IMR-90 (cell line): ENCODE results near the gene CDKN2C. TPM values are rescaled to one million over a fixed set of nuclear protein-coding genes. Genes with fewer than 3 reads are reported as not detected.
A peak's percentile ranks its signal among the peaks of the same experiment; 100 is the strongest.

Experiments
- ATAC-seq: fragments of 200-7000 bp; cut with Tn5 transposase; 2 replicates; pipeline ENCODE4 v1.9.1; 2020; ENCODE audit warnings: low read depth, mild to moderate bottlenecking, moderate library complexity
- BruUV-seq: library from RNA; stranded (reverse); fragments of 400-500 nt; replicated peaks from 2 replicates; lab custom pipeline; 2021; lab: Mats Ljungman, UMichigan
- CTCF ChIA-PET: fragments of 300-600 bp; formaldehyde crosslinking; extraction: SDS; loops from one replicate; lab custom pipeline; 2021; ENCODE audit warnings: antibody characterized with exemption; lab: Yijun Ruan, JAX
- POLR2A ChIA-PET: fragments of 300-600 bp; sonication (Branson Sonifier 250); formaldehyde crosslinking; loops from one replicate; lab custom pipeline; 2022; ENCODE audit warnings: antibody characterized with exemption; ENCODE audit not compliant: unreplicated experiment; lab: Charles Lee
- DNase-seq: peaks from one replicate; pipeline ENCODE4 v3.0.0; 2013
- H2AFZ ChIP-seq: replicated peaks from 2 replicates; pipeline ENCODE3; 2013; ENCODE audit warnings: low read length, mild to moderate bottlenecking; ENCODE audit not compliant: poor library complexity
- H2AK5ac ChIP-seq: 2 replicates; pipeline ENCODE4 v1.6.1; 2013; ENCODE audit warnings: low read depth, low read length, inconsistent platforms
- H2AK9ac ChIP-seq: replicated peaks from 2 replicates; pipeline ENCODE3; 2013; ENCODE audit warnings: mild to moderate bottlenecking, low read depth, low read length, moderate library complexity; ENCODE audit not compliant: poor library complexity
- H2BK120ac ChIP-seq: 2 replicates; pipeline ENCODE4 v1.6.1; 2013; ENCODE audit warnings: low read depth, low read length, inconsistent platforms
- H2BK15ac ChIP-seq: 3 replicates; pipeline ENCODE4 v1.6.1; 2013; ENCODE audit warnings: low read depth, low read length, inconsistent platforms
- H2BK20ac ChIP-seq: 2 replicates; pipeline ENCODE4 v1.6.1; 2013; ENCODE audit warnings: low read depth, mild to moderate bottlenecking, inconsistent platforms, low read length, moderate library complexity
- H2BK5ac ChIP-seq: 2 replicates; pipeline ENCODE4 v1.6.1; 2013; ENCODE audit warnings: mild to moderate bottlenecking, low read depth, low read length, inconsistent platforms; ENCODE audit not compliant: poor library complexity, severe bottlenecking
- H3K14ac ChIP-seq: replicated peaks from 2 replicates; pipeline ENCODE4 v1.6.1; 2013; ENCODE audit warnings: low read depth, low read length, inconsistent platforms
- H3K18ac ChIP-seq: 2 replicates; pipeline ENCODE4 v1.6.1; 2013; ENCODE audit warnings: low read depth, low read length, control low read depth
- H3K23ac ChIP-seq: 2 replicates; pipeline ENCODE4 v1.6.1; 2013; ENCODE audit warnings: low read depth, low read length, inconsistent platforms
- H3K27ac ChIP-seq: 2 replicates; pipeline ENCODE4 v1.5.1; 2013; ENCODE audit warnings: mild to moderate bottlenecking, control low read depth, low read length; ENCODE audit not compliant: insufficient read depth
- H3K27me3 ChIP-seq: 2 replicates; pipeline ENCODE4 v1.6.1; 2013; ENCODE audit warnings: low read length; ENCODE audit not compliant: control insufficient read depth, insufficient read depth
- H3K36me3 ChIP-seq: 2 replicates; pipeline ENCODE4 v1.6.1; 2013; ENCODE audit warnings: low read length, mixed read lengths; ENCODE audit not compliant: control insufficient read depth, insufficient read depth
- H3K4ac ChIP-seq: 2 replicates; pipeline ENCODE4 v1.6.1; 2013; ENCODE audit warnings: low read depth, low read length, inconsistent platforms
- H3K4me1 ChIP-seq: 2 replicates; pipeline ENCODE4 v1.6.1; 2013; ENCODE audit warnings: low read length, mixed read lengths; ENCODE audit not compliant: control insufficient read depth, insufficient read depth
- H3K4me2 ChIP-seq: 2 replicates; pipeline ENCODE4 v1.6.1; 2013; ENCODE audit warnings: low read depth, mild to moderate bottlenecking, control low read depth, low read length, moderate library complexity
- H3K4me3 ChIP-seq: 2 replicates; pipeline ENCODE4 v1.5.1; 2013; ENCODE audit warnings: low read depth, mild to moderate bottlenecking, control low read depth, low read length, moderate library complexity; ENCODE audit not compliant: insufficient read depth
- H3K56ac ChIP-seq: 2 replicates; pipeline ENCODE4 v1.6.1; 2013; ENCODE audit warnings: low read length, inconsistent platforms; ENCODE audit not compliant: insufficient read depth; ENCODE audit errors: extremely low read depth
- H3K79me1 ChIP-seq, 2 experiments: 2 replicates each; pipeline ENCODE4 v1.6.1; 2013; ENCODE audit warnings: low read length in 2 of 2, inconsistent platforms in 1 of 2, low read depth in 1 of 2
- H3K9ac ChIP-seq: 2 replicates; pipeline ENCODE4 v1.6.1; 2013; ENCODE audit warnings: low read depth, low read length, control low read depth
- H3K9me1 ChIP-seq: 2 replicates; pipeline ENCODE4 v1.6.1; 2013; ENCODE audit warnings: low read length, inconsistent platforms; ENCODE audit not compliant: insufficient read depth
- H3K9me3 ChIP-seq: 2 replicates; pipeline ENCODE4 v1.6.1; 2013; ENCODE audit warnings: low read length; ENCODE audit not compliant: control insufficient read depth, insufficient read depth
- H4K20me1 ChIP-seq: 2 replicates; pipeline ENCODE4 v1.6.1; 2013; ENCODE audit warnings: low read length, inconsistent platforms; ENCODE audit not compliant: insufficient read depth
- H4K5ac ChIP-seq: 2 replicates; pipeline ENCODE4 v1.6.1; 2013; ENCODE audit warnings: mild to moderate bottlenecking, low read depth, low read length, control low read depth
- H4K8ac ChIP-seq, 2 experiments: 2 replicates each; pipeline ENCODE4 v1.6.1; 2013; ENCODE audit warnings: low read depth in 2 of 2, low read length in 2 of 2, control low read depth in 1 of 2, inconsistent platforms in 1 of 2
- H4K91ac ChIP-seq: 2 replicates; pipeline ENCODE4 v1.6.1; 2013; ENCODE audit warnings: low read depth, low read length, inconsistent platforms; ENCODE audit not compliant: insufficient read depth
- BHLHE40 ChIP-seq: fragments of 150-350 bp; IDR thresholded peaks from 2 replicates; pipeline ENCODE4 v1.6.1; 2016; ENCODE audit warnings: mild to moderate bottlenecking, low read depth, low read length
- CEBPB ChIP-seq: IDR thresholded peaks from 2 replicates; pipeline ENCODE4 v1.6.1; 2012; ENCODE audit warnings: low read depth, low read length, improper control_type of control experiment
- CHD1 ChIP-seq: IDR thresholded peaks from 2 replicates; pipeline ENCODE4 v1.6.1; 2012; ENCODE audit warnings: low read depth, low read length, improper control_type of control experiment
- CTCF ChIP-seq: conservative IDR thresholded peaks from 2 replicates; pipeline ENCODE4 v1.5.1; 2012; ENCODE audit warnings: mild to moderate bottlenecking, low read depth, low read length, improper control_type of control experiment
- FOS ChIP-seq: fragments of 150-350 bp; IDR thresholded peaks from 2 replicates; pipeline ENCODE4 v1.6.1; 2016; ENCODE audit warnings: low read depth, low read length
- MAFK ChIP-seq: IDR thresholded peaks from 2 replicates; pipeline ENCODE4 v1.6.1; 2012; ENCODE audit warnings: low read depth, low read length, improper control_type of control experiment
- MXI1 ChIP-seq: IDR thresholded peaks from 2 replicates; pipeline ENCODE4 v1.6.1; 2012; ENCODE audit warnings: low read depth, mild to moderate bottlenecking, low read length, moderate library complexity, borderline replicate concordance
- NFE2L2 ChIP-seq: fragments of 150-350 bp; IDR thresholded peaks from 2 replicates; pipeline ENCODE4 v1.6.1; 2016; ENCODE audit warnings: low read depth, mild to moderate bottlenecking, low read length
- POLR2A ChIP-seq: IDR thresholded peaks from 2 replicates; pipeline ENCODE4 v1.6.1; 2012; ENCODE audit warnings: mild to moderate bottlenecking, low read depth, low read length
- RAD21 ChIP-seq: IDR thresholded peaks from 2 replicates; pipeline ENCODE4 v1.6.1; 2012; ENCODE audit warnings: low read length, improper control_type of control experiment
- RCOR1 ChIP-seq: IDR thresholded peaks from 2 replicates; pipeline ENCODE4 v1.6.1; 2012; ENCODE audit warnings: mild to moderate bottlenecking, low read length, improper control_type of control experiment; ENCODE audit not compliant: insufficient replicate concordance
- RFX5 ChIP-seq: IDR thresholded peaks from 2 replicates; pipeline ENCODE4 v1.8.0; 2012; ENCODE audit warnings: low read depth, mild to moderate bottlenecking, low read length, moderate library complexity
- SMC3 ChIP-seq: fragments of 150-350 bp; IDR thresholded peaks from 2 replicates; pipeline ENCODE4 v1.6.1; 2016; ENCODE audit warnings: low read depth, mild to moderate bottlenecking, antibody characterized with exemption, low read length, moderate library complexity
- WGBS, 2 experiments: methylation state at CpG; one replicate each; pipeline versions ENCODE4 v1.1.5 to v1.1.7; 2013; ENCODE audit warnings: missing lambda C conversion rate in 2 of 2; ENCODE audit not compliant: insufficient read length in 1 of 2; ENCODE audit errors: extremely low coverage in 2 of 2; 5-methylcytosine and 5-hydroxymethylcytosine counted together
- dilution Hi-C: fragments of 300-500 bp; cut with HindIII; formaldehyde crosslinking; loops from one replicate; pipeline ENCODE4 v1.14.3; 2018; ENCODE audit warnings: low sequenced_read_pairs; ENCODE audit not compliant: unreplicated experiment
- in situ Hi-C: fragments of 300-500 bp; cut with MboI; formaldehyde crosslinking; loops from 3 replicates; pipeline ENCODE4 v1.14.3; 2019; ENCODE audit warnings: low sequenced_read_pairs, inconsistent platforms, mixed read lengths
- intact Hi-C: fragments of 100-400 bp; cut with micrococcal nuclease; formaldehyde crosslinking; loops from 2 replicates; pipeline ENCODE4 v1.10.0; 2022
- polyA plus RNA-seq, 3 experiments: library from polyadenylated mRNA; depleted of rRNA; stranded (reverse); fragments of >200 nt; gene quantifications; 2 replicates each; pipeline ENCODE4 v1.2.3, GENCODE V29; 2012; ENCODE audit warnings: low replicate concordance in 1 of 3
- total RNA-seq: library from RNA; depleted of rRNA; stranded (reverse); fragments of >200 nt; gene quantifications from 2 replicates; pipeline ENCODE4 v1.2.3, GENCODE V29; 2012
- TF ChIP-seq, protein P1 (sequence below): fragments of 150-350 bp; IDR thresholded peaks from 2 replicates; pipeline ENCODE4 v1.6.1; 2017; ENCODE audit warnings: mild to moderate bottlenecking, antibody characterized with exemption, low read length, low read depth

The CDKN2C gene
- total and polyA plus RNA-seq, 2 of the 4 experiments (the other 2 are of a cell fraction): 14.3 to 15.5 TPM

GRCh38 chr1:50975436-50975835 is 5.4 kb downstream of the CDKN2C start:
- dilution Hi-C loops: no loop called here
- Histone ChIP-seq H3K18ac (no peak overlapping the region), H2BK5ac (no peak overlapping the region), H2AK9ac (no peak overlapping the region), H3K79me1 (peaks cover 3 to 26% of the 10 kb centered on the region in 2 experiments; a peak in 3 of 4 replicates), H3K36me3 (no peaks in the 10 kb centered on the region; the same call in 1 of the 2 replicates), H3K14ac (no peak overlapping the region), H4K8ac (0 out of 4 replicates have a peak overlapping the region, but pooled peaks of 1 of the 2 experiments have one; percentile 30), H3K4me1 (peaks cover 6% of the 10 kb centered on the region; the same call in 1 of the 2 replicates), H4K20me1 (no peaks in the 10 kb centered on the region), H3K27me3 (no peaks in the 10 kb centered on the region), H4K91ac (no peak overlapping the region), H3K9me1 (peaks cover 2% of the 10 kb centered on the region; the same call in 1 of the 2 replicates), H2BK120ac (no peak overlapping the region), H3K4me3 (no peak overlapping the region), H2AFZ (no peak overlapping the region), H3K23ac (peak overlapping the region; percentile 59; the same call in 1 of the 2 replicates), H3K56ac (no peak overlapping the region), H4K5ac (no peak overlapping the region), H2AK5ac (no peak overlapping the region), H3K9me3 (no peaks in the 10 kb centered on the region), H2BK20ac (no peak overlapping the region), H3K4me2 (no peak overlapping the region), H3K9ac (no peak overlapping the region), H2BK15ac (no peak overlapping the region), H3K4ac (no peak overlapping the region), H3K27ac (no peak overlapping the region)
- ChIA-PET CTCF (no interaction called here), POLR2A (no interaction called here)
- BruUV-seq: no TSS peak
- intact Hi-C loops: loop anchor here (10.0 kb wide), 1 partner anchor 319 kb away; no protein-coding TSS in a partner anchor
- no peak for ATAC-seq
- in situ Hi-C loops: no loop called here
- no CpG with 5 or more reads among the region's 1 CpG for WGBS, 2 experiments
- no peak for DNase-seq
- no peak for TF ChIP-seq RAD21
- no peak for TF ChIP-seq MXI1
- TF ChIP-seq BHLHE40: no peak
- TF ChIP-seq CEBPB: no peak
- TF ChIP-seq CTCF: no peak
- no peak for TF ChIP-seq RFX5
- TF ChIP-seq RCOR1: no peak
- no peak for TF ChIP-seq SMC3
- no peak for TF ChIP-seq MAFK
- TF ChIP-seq CHD1: no peak
- TF ChIP-seq, protein P1, sequence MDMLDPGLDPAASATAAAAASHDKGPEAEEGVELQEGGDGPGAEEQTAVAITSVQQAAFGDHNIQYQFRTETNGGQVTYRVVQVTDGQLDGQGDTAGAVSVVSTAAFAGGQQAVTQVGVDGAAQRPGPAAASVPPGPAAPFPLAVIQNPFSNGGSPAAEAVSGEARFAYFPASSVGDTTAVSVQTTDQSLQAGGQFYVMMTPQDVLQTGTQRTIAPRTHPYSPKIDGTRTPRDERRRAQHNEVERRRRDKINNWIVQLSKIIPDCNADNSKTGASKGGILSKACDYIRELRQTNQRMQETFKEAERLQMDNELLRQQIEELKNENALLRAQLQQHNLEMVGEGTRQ: no peak
- TF ChIP-seq POLR2A: no peak
- no peak for TF ChIP-seq FOS
- no peak for TF ChIP-seq NFE2L2
